Measurements from ENCODE around the gene PTPRM.

DNA sequence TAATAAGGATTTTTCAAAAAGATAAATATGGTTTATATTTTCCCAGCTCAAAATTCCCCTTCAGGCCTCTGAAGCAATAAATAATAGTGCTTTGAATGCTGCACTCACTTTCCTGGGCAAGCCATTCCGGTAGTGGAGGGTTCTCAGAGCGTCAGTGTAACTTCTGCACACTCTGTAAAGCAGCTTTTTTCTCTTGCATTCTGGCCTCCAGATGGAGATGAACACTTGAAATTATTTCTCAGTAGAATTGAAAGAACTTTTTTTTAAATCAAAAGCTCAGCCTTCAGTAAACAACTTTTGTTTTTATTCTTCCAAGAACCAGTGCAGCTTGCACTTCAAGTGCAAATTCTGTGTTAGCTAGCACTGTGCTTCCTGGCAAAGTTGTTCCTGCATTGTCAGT is 761.0 kb downstream of the PTPRM start:
- TF ChIP-seq, protein P1, sequence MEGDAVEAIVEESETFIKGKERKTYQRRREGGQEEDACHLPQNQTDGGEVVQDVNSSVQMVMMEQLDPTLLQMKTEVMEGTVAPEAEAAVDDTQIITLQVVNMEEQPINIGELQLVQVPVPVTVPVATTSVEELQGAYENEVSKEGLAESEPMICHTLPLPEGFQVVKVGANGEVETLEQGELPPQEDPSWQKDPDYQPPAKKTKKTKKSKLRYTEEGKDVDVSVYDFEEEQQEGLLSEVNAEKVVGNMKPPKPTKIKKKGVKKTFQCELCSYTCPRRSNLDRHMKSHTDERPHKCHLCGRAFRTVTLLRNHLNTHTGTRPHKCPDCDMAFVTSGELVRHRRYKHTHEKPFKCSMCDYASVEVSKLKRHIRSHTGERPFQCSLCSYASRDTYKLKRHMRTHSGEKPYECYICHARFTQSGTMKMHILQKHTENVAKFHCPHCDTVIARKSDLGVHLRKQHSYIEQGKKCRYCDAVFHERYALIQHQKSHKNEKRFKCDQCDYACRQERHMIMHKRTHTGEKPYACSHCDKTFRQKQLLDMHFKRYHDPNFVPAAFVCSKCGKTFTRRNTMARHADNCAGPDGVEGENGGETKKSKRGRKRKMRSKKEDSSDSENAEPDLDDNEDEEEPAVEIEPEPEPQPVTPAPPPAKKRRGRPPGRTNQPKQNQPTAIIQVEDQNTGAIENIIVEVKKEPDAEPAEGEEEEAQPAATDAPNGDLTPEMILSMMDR (IDR thresholded peaks at IDR 0.05; ENCODE audit: low read depth, low read length, poor library complexity, severe bottlenecking): no peak
- no peak for TF ChIP-seq EZH2phosphoT487 (IDR thresholded peaks at IDR 0.05; ENCODE audit: borderline replicate concordance, low read length)
